Nephron progenitor cell (in vitro differentiated cells): ENCODE results near the gene ACBD6.
A peak's percentile ranks its signal among the peaks of the same experiment; 100 is the strongest.

Source experiments
- DNase-seq: peaks from one replicate; pipeline ENCODE4 v3.0.0; 2021
- H3K27ac Mint-ChIP-seq: 2 replicates; pipeline ENCODE4 v1.8.0; 2021; ENCODE audit warnings: mild to moderate bottlenecking, moderate library complexity, mixed read lengths
- H3K27me3 Mint-ChIP-seq: 2 replicates; pipeline ENCODE4 v1.8.0; 2021; ENCODE audit warnings: mild to moderate bottlenecking, low read depth, mixed read lengths; ENCODE audit not compliant: poor library complexity
- H3K36me3 Mint-ChIP-seq: 2 replicates; pipeline ENCODE4 v1.8.0; 2021; ENCODE audit warnings: low read depth, mixed read lengths
- H3K4me1 Mint-ChIP-seq: 2 replicates; pipeline ENCODE4 v1.8.0; 2021; ENCODE audit warnings: mixed read lengths
- H3K4me3 Mint-ChIP-seq: 2 replicates; pipeline ENCODE4 v1.8.0; 2021; ENCODE audit warnings: mild to moderate bottlenecking, moderate library complexity, mixed read lengths
- H3K9me3 Mint-ChIP-seq: 2 replicates; pipeline ENCODE4 v1.8.0; 2021; ENCODE audit warnings: mild to moderate bottlenecking, moderate library complexity, mixed read lengths
- CTCF ChIP-seq: fragments of 200-600 bp; sonication (generic); IDR thresholded peaks from 2 replicates; pipeline ENCODE4 v1.5.0; 2021; ENCODE audit warnings: antibody characterized with exemption

The ACBD6 gene

GRCh38 chr1:180380259-180381183, 121.9 kb downstream of the ACBD6 start:
- Mint-ChIP-seq H3K4me3 (no peak overlapping the region), H3K9me3 (peaks cover 94% of the 10 kb centered on the region), H3K4me1 (no peaks in the 10 kb centered on the region), H3K27ac (no peak overlapping the region), H3K36me3 (peaks cover 92% of the 10 kb centered on the region), H3K27me3 (no peaks in the 10 kb centered on the region)
- no peak for TF ChIP-seq CTCF
- no peak for DNase-seq

GRCh38 chr1:180376800-180377199, 125.6 kb downstream of the ACBD6 start:
- no peak overlapping the region for H3K27ac Mint-ChIP-seq
- H3K4me3 Mint-ChIP-seq = no peak overlapping the region
- no peak for TF ChIP-seq CTCF
- no peaks in the 10 kb centered on the region for H3K4me1 Mint-ChIP-seq
- H3K9me3 Mint-ChIP-seq = peaks cover 57% of the 10 kb centered on the region
- no peak for DNase-seq
- H3K27me3 Mint-ChIP-seq = no peaks in the 10 kb centered on the region
- peaks cover 55% of the 10 kb centered on the region for H3K36me3 Mint-ChIP-seq

- H3K27ac Mint-ChIP-seq = no peak overlapping the region
- TF ChIP-seq CTCF = no peak
- peaks cover 52% of the 10 kb centered on the region for H3K36me3 Mint-ChIP-seq
- DNase-seq = no peak
- peaks cover 51% of the 10 kb centered on the region for H3K9me3 Mint-ChIP-seq
- H3K4me1 Mint-ChIP-seq = no peaks in the 10 kb centered on the region
- H3K4me3 Mint-ChIP-seq = no peak overlapping the region
- no peaks in the 10 kb centered on the region for H3K27me3 Mint-ChIP-seq
Observed at GRCh38 chr1:180376253-180376652, 126.1 kb downstream of the ACBD6 start.

GRCh38 chr1:180372728-180373127, 129.6 kb downstream of the ACBD6 start:
- H3K9me3 Mint-ChIP-seq = peaks cover 16% of the 10 kb centered on the region
- no peaks in the 10 kb centered on the region for H3K4me1 Mint-ChIP-seq
- TF ChIP-seq CTCF = no peak
- H3K27ac Mint-ChIP-seq = no peak overlapping the region
- no peak for DNase-seq
- H3K4me3 Mint-ChIP-seq = no peak overlapping the region
- H3K27me3 Mint-ChIP-seq = no peaks in the 10 kb centered on the region
- peaks cover 21% of the 10 kb centered on the region for H3K36me3 Mint-ChIP-seq

- Mint-ChIP-seq H3K4me3 (no peak overlapping the region), H3K9me3 (no peaks in the 10 kb centered on the region), H3K36me3 (peaks cover under 1% of the 10 kb centered on the region), H3K4me1 (no peaks in the 10 kb centered on the region), H3K27ac (no peak overlapping the region), H3K27me3 (no peaks in the 10 kb centered on the region)
- DNase-seq = no peak
- TF ChIP-seq CTCF = no peak
Observed at GRCh38 chr1:180370597-180370996, 131.8 kb downstream of the ACBD6 start.

GRCh38 chr1:180370188-180370587, 132.2 kb downstream of the ACBD6 start:
- H3K27me3 Mint-ChIP-seq = no peaks in the 10 kb centered on the region
- TF ChIP-seq CTCF = no peak
- peak overlapping the region; percentile 2 for H3K27ac Mint-ChIP-seq
- no peaks in the 10 kb centered on the region for H3K4me1 Mint-ChIP-seq
- no peaks in the 10 kb centered on the region for H3K36me3 Mint-ChIP-seq
- DNase-seq = no peak
- H3K4me3 Mint-ChIP-seq = no peak overlapping the region
- H3K9me3 Mint-ChIP-seq = no peaks in the 10 kb centered on the region
